ENCODE results near the gene PCGF5. TPM values are rescaled to one million over a fixed set of nuclear protein-coding genes. Genes with fewer than 3 reads are reported as not detected.

Gene PCGF5
- total RNA-seq, 2 donors from 2014 or later: 35.7 to 41.3 TPM

- Histone ChIP-seq H3K9me3 (no peaks in the 10 kb centered on the region), H3K4me3 (no peak overlapping the region), H3K36me3 (no peaks in the 10 kb centered on the region), H3K4me1 (replicated peaks) (no peaks in the 10 kb centered on the region), H3K27me3 (replicated peaks; ENCODE audit: insufficient read depth) (no peaks in the 10 kb centered on the region), H3K27ac (no peak overlapping the region)
- no peak for DNase-seq (ENCODE audit: low spot score)
- intact Hi-C loops (cut with DNase I): no loop called here
- TF ChIP-seq CTCF (IDR thresholded peaks at IDR 0.05) (no peak), POLR2A (IDR thresholded peaks at IDR 0.05) (no peak)
- 72% methylated on average over 5 of the region's 5 CpGs for WGBS
Observed at GRCh38 chr10:91200314-91201212, 19.9 kb upstream of the PCGF5 start.

DNA sequence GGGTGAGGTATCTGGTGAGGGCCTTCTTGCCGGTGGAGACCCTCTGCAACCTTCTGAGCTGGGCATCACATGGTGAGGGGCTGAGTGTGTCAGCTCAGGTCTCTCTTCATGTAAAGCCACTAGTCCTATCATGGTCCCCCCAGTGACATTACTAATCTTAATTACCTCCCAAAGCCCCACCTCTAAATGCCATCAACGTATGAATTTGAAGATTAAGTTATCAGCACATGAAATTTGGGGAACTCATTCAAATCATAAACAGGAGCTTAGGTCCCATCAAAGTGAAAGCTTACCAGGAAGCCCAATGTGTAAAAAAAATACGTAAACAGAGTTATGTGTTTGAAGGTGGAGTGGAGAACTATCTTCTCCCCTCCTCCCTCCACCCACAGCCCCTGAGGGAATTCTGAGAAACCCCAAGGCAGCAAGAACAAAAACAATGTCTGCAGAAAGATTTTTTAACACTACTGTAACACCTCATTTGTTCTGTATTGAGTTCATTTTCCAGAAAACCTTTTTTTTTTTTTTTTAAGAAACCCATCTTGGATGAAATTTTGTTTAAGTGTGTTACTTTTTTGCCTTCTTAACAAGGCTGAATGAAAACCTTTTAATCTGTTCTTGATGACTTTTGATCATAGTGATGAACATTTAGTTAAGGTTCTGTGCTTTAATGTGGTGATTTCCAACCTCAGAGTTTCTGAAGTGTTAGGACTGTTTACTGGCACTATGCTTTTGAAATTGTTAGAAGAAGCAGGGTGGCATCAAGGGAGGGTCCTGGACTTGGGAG lies 19.1 kb upstream of the PCGF5 start:
- intact Hi-C loops (cut with DNase I): no loop called here
- H3K4me1 ChIP-seq (replicated peaks): no peaks in the 10 kb centered on the region
- no peak overlapping the region for H3K27ac ChIP-seq
- no peak for DNase-seq (ENCODE audit: low spot score)
- 66% methylated on average over 3 of the region's 3 CpGs for WGBS
- TF ChIP-seq CTCF (IDR thresholded peaks at IDR 0.05) (no peak), POLR2AphosphoS5 (IDR thresholded peaks at IDR 0.05) (no peak), POLR2A (IDR thresholded peaks at IDR 0.05) (no peak)
- no peaks in the 10 kb centered on the region for H3K9me3 ChIP-seq
- no peaks in the 10 kb centered on the region for H3K36me3 ChIP-seq
- H3K4me3 ChIP-seq: no peak overlapping the region
- H3K27me3 ChIP-seq (replicated peaks; ENCODE audit: insufficient read depth): no peaks in the 10 kb centered on the region

DNA sequence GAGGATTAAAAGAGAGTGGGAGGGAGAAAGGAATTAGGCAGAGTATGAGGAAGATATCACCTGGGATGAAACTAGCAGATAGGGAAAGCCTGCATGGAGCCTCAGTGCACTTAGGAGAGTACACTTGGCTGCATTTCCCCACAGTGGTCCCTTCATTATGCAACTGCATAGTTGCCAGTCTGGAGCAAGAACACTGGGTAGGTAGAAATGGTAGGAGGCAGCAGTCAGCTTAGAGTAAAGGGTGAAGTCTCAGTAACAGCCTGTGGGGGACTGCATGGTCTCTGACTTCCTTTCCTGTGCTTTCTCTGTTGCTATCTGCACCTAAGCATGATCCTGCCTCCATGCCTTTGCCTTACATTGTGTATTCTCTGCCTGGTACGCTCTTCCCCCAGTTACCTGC lies 14.0 kb upstream of the PCGF5 start:
- Histone ChIP-seq H3K4me1 (replicated peaks) (no peaks in the 10 kb centered on the region), H3K4me3 (no peak overlapping the region), H3K9me3 (no peaks in the 10 kb centered on the region), H3K27me3 (replicated peaks; ENCODE audit: insufficient read depth) (no peaks in the 10 kb centered on the region), H3K27ac (no peak overlapping the region), H3K36me3 (no peaks in the 10 kb centered on the region)
- intact Hi-C loops (cut with DNase I): no loop called here
- TF ChIP-seq CTCF (IDR thresholded peaks at IDR 0.05) (no peak), POLR2A (IDR thresholded peaks at IDR 0.05) (no peak), POLR2AphosphoS5 (IDR thresholded peaks at IDR 0.05) (no peak)
- no peak for DNase-seq (ENCODE audit: low spot score)
- 0% methylated on average over 1 of the region's 1 CpG for WGBS

DNA sequence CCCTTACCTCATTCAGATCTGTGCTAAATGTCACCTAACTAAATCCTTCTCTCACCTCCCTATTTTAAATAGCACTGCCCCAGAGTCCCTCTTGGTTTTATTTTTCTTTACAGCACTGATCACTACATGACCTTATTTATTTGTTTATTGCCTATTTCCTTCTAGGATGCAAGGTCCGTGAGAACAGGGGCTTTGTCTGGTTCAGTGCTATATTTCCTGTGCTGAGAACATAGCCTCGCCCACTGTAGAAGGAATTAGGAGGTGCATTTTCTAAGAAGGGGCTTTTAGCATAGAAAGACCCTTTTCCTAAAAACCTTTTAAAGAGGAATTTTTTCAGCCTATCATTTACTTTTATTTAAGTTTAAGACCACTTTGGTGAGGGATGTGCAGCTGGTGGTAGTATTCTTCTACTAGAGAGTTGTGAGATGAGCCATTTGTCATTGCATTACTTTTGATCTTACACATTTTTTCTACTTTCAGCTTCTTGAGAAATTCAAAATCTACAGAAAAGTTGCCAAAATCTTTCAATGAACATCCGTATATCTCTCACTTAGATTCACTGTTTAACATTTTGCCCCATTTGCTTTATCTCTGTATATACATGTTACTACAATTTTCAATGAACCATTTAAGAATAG lies 13.5 kb upstream of the PCGF5 start:
- H3K4me1 ChIP-seq (replicated peaks): no peaks in the 10 kb centered on the region
- no peak overlapping the region for H3K27ac ChIP-seq
- H3K4me3 ChIP-seq: no peak overlapping the region
- DNase-seq (ENCODE audit: low spot score): no peak
- no peaks in the 10 kb centered on the region for H3K27me3 ChIP-seq (replicated peaks; ENCODE audit: insufficient read depth)
- intact Hi-C loops (cut with DNase I): no loop called here
- 81% methylated on average over 3 of the region's 3 CpGs for WGBS
- TF ChIP-seq POLR2AphosphoS5 (IDR thresholded peaks at IDR 0.05) (no peak), CTCF (IDR thresholded peaks at IDR 0.05) (no peak), POLR2A (IDR thresholded peaks at IDR 0.05) (no peak)
- H3K9me3 ChIP-seq: no peaks in the 10 kb centered on the region
- no peaks in the 10 kb centered on the region for H3K36me3 ChIP-seq
